Muscle of arm (tissue), 12 donors: ENCODE results near the gene GSE1. TPM values are rescaled to one million over a fixed set of nuclear protein-coding genes. Genes with fewer than 3 reads are reported as not detected.

Source experiments
- DNase-seq: peaks from one replicate; pipeline ENCODE4 v3.0.0-alpha.2; 2013
- polyA plus RNA-seq, 12 donors: library from polyadenylated mRNA; unstranded; fragments of 120-200 nt; gene quantifications; one replicate each; pipeline ENCODE4 v1.2.1, GENCODE V29; 2013; ENCODE audit not compliant: insufficient read length in 12 of 12

The GSE1 gene
- polyA plus RNA-seq, 12 donors = 35.4 to 106 (median 53.9) TPM; not detected in 1

- no peak for DNase-seq
Observed at GRCh38 chr16:85605051-85605911, 7.8 kb upstream of the GSE1 start.

GRCh38 chr16:85605912-85606841 lies 6.9 kb upstream of the GSE1 start:
- DNase-seq = no peak

DNA sequence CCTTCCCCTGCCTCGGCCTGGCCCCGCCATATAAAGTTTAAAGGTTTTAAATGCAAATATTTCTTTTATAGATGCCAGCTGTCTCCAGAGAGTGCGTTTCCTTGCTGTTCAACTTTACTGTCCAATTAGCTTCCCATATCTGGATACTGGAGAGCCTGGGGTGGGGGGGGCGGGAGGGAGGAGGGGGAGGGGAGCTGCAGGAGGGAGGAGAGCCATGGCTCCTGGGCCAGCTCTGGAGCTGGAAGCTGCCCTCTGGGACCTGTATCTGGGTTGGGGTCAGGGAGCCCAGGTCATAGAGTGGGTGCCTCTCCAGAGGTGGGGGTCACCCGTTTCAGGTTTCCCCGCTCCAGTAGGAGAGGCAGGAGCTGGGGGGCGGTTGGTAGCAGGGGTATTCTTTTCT lies 6.2 kb upstream of the GSE1 start:
- DNase-seq = no peak

GRCh38 chr16:85607321-85607765 lies 5.8 kb upstream of the GSE1 start:
- no peak for DNase-seq

DNA sequence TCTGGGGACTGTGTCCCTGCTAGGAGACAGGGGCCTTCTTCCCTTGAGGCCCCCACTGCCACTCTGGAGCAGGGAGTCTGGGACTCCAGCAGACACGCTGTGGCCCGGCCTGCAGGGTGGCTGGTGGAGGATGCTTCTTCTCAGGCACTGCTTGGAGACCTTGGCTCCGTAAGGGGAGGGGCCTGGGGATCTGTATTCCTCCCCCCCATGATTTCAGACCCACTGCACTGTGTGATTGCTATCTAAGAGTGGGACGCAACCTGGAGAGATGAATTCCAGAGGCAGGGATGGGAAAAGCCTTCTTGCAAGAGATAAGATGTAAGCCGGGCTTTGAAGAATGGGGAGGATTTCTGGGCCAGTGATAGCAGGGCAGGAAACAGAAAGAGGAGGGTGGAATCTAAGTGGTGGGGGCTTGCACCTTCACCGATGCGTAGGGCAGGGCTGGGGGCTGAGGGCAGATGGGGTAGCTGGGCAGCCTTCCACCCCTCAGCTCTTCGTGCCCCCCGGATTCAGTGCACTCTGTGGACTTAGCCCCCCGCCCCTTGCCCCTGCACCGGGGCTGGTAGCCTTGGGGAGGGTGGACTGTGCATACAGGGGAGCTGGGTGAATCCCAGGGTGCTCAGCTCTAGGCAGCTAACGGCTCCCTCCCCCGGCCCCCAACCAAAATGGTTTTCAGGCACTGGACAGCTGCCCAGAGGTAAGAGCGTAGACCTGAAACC lies 5.2 kb upstream of the GSE1 start:
- DNase-seq = no peak

GRCh38 chr16:85608515-85608885 lies 4.6 kb upstream of the GSE1 start:
- DNase-seq = no peak

DNA sequence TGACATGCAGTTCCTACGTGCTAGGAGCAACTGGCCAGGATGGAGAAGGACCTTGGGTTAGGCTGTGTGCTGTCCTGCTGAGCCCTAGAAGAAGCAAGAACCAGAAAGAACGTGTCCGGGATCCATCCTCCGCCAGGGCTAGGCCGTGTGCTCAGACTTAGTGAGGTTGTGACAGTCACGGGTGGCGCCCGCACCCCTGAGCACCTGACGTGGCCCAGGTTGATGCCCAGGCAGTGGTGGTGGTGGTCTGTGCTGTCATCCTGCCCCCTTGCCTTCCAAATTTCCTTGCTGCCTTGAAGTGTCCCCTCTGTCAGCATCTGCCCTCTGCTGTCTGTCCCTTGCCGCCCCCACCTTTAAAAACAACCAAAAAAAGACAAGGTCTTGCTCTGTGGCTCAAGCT lies 4.2 kb upstream of the GSE1 start:
- no peak for DNase-seq

DNA sequence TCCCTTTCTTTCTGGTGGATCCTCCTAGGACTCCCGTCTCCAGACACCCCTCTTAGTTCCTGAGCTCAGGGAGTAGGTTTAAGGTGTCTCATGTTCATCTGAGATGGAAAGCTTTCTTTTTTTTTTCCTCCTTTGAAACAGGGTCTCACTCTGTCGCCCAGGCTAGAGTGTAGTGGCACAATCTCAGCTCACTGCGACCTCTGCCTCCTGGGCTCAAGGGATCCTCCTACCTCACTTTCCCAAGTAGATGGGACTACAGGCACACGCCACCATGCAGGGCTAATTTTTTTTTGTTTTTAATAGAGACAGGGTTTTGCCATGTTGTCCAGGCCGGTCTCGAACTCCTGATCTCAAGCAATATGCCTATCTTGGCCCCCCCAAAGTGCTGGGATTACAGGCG lies 3.6 kb upstream of the GSE1 start:
- DNase-seq = no peak

- no peak for DNase-seq
Observed at GRCh38 chr16:85610059-85610445, 3.1 kb upstream of the GSE1 start.

GRCh38 chr16:85610446-85611193 lies 2.5 kb upstream of the GSE1 start:
- DNase-seq = peak; percentile 87

DNA sequence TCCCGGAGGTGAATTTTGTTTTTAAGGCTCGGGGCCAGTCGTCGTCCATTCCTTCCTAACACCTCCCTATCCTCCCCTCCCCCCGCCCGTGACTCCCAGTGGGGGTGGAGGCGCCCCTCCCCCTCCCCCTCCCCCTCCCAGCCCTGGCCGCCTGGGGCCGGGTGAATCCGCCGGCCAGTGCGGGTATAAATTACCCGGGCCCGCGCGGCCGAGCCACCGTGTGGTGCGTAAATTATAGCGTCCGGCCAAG lies 2.0 kb upstream of the GSE1 start:
- no peak for DNase-seq

- peak; percentile 69 for DNase-seq
Observed at GRCh38 chr16:85611444-85612190, 1.5 kb upstream of the GSE1 start.

- no peak for DNase-seq
Observed at GRCh38 chr16:85612191-85612800, 826 bp upstream of the GSE1 start.

GRCh38 chr16:85613604-85614337 lies 649 bp downstream of the GSE1 start:
- DNase-seq = no peak

DNA sequence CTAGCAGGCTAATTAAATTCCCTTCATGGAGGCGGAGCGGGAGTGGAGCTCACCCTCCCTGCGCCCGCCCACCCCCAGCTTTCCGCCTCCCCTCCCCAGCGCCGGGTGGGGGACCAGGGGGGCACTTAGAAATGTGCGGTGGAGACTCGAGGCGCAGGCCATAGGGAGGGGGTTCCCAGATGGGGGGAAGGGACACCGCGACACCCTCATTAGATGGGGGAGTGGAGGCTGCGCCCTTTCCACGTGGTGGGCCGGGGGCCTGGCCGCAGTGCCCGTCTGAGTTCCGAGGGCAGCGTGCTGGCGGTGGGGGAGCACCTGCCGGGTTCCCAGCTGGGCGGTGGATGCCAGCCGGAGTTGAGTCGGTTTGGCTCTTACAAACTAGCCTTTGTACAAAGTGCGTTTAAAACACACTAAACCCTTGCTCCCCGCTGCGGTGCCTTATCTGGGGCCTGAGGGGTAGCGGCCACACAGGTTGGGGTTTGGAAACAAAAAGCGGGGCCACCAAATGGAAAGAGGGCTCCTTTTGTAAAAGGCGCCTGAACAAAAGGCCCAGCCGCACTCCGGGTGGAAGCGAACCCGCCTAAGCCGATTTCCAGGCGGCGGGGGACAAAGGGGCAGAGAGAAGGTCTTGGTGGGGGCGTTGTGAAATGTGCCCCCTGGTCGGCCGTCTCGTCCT lies 1.4 kb downstream of the GSE1 start:
- no peak for DNase-seq

GRCh38 chr16:85615014-85615851 lies 2.1 kb downstream of the GSE1 start:
- no peak for DNase-seq

GRCh38 chr16:85615852-85616606 lies 2.9 kb downstream of the GSE1 start:
- peak; percentile 75 for DNase-seq
